WTC11 (cell line): ENCODE measurements around the gene SPOPL. TPM values are rescaled to one million over a fixed set of nuclear protein-coding genes. Genes with fewer than 3 reads are reported as not detected.

Source experiments
- ATAC-seq: fragments of 200-7000 bp; cut with Tn5 transposase; 2 replicates; pipeline ENCODE4 v1.10.0; 2021; ENCODE audit warnings: mild to moderate bottlenecking, moderate library complexity
- CTCF ChIA-PET: fragments of 300-600 bp; sonication (Branson Sonifier 250); formaldehyde crosslinking; loops from one replicate; lab custom pipeline; 2021; ENCODE audit warnings: antibody characterized with exemption; lab: Charles Lee
- POLR2A ChIA-PET: fragments of 350-600 bp; sonication (Branson Sonifier 250); formaldehyde crosslinking; loops from one replicate; lab custom pipeline; 2021; ENCODE audit warnings: antibody characterized with exemption; lab: Charles Lee
- DNase-seq: peaks from one replicate; pipeline ENCODE4 v3.0.0; 2021; ENCODE audit warnings: low spot score
- H3K27ac Mint-ChIP-seq: 2 replicates; pipeline ENCODE4 v1.8.0; 2021; ENCODE audit warnings: mixed read lengths
- H3K27me3 Mint-ChIP-seq: 2 replicates; pipeline ENCODE4 v1.8.0; 2021; ENCODE audit warnings: low read depth, mild to moderate bottlenecking, moderate library complexity, mixed read lengths
- H3K36me3 Mint-ChIP-seq: 2 replicates; pipeline ENCODE4 v1.8.0; 2021; ENCODE audit warnings: mixed read lengths
- H3K4me1 Mint-ChIP-seq: 2 replicates; pipeline ENCODE4 v1.8.0; 2022; ENCODE audit warnings: mixed read lengths
- H3K4me3 Mint-ChIP-seq: 2 replicates; pipeline ENCODE4 v1.8.0; 2021; ENCODE audit warnings: mild to moderate bottlenecking, moderate library complexity, mixed read lengths
- H3K9me3 Mint-ChIP-seq: 2 replicates; pipeline ENCODE4 v1.8.0; 2021; ENCODE audit warnings: mixed read lengths
- ATF1 ChIP-seq: sonication (generic); formaldehyde crosslinking; IDR thresholded peaks from 2 replicates; pipeline ENCODE4 v1.8.1; 2023; ENCODE audit warnings: mild to moderate bottlenecking, moderate library complexity, missing genetic modification reagents
- ATF3 ChIP-seq: sonication (generic); formaldehyde crosslinking; conservative IDR thresholded peaks from 2 replicates; pipeline ENCODE4 v1.8.1; 2022; ENCODE audit warnings: mild to moderate bottlenecking, missing genetic modification reagents
- ELF4 ChIP-seq: sonication (generic); formaldehyde crosslinking; IDR thresholded peaks from 2 replicates; pipeline ENCODE4 v1.8.1; 2022; ENCODE audit warnings: low read depth, mild to moderate bottlenecking, moderate library complexity, missing genetic modification reagents
- FOXP4 ChIP-seq: sonication (generic); formaldehyde crosslinking; IDR thresholded peaks from 2 replicates; pipeline ENCODE4 v1.8.0; 2022; ENCODE audit warnings: mild to moderate bottlenecking, missing genetic modification reagents
- HMGA2 ChIP-seq: fragments of 250-450 bp; sonication (Bioruptor Pico); IDR thresholded peaks from 2 replicates; pipeline ENCODE4 v1.4.0; 2021; ENCODE audit warnings: mild to moderate bottlenecking, moderate library complexity
- HMGXB4 ChIP-seq: sonication (generic); formaldehyde crosslinking; IDR thresholded peaks from 2 replicates; pipeline ENCODE4 v1.8.1; 2023; ENCODE audit warnings: mild to moderate bottlenecking, moderate library complexity, missing genetic modification reagents
- MXD4 ChIP-seq: fragments of 250-450 bp; sonication (Bioruptor Pico); IDR thresholded peaks from 2 replicates; pipeline ENCODE4 v1.8.0; 2021; ENCODE audit warnings: mild to moderate bottlenecking, moderate library complexity, borderline replicate concordance
- MYBL2 ChIP-seq: sonication (generic); formaldehyde crosslinking; IDR thresholded peaks from 2 replicates; pipeline ENCODE4 v1.8.1; 2023; ENCODE audit warnings: mild to moderate bottlenecking, moderate library complexity, missing genetic modification reagents
- OVOL2 ChIP-seq: fragments of 250-450 bp; sonication (Bioruptor Pico); IDR thresholded peaks from 2 replicates; pipeline ENCODE4 v1.9.0; 2021; ENCODE audit warnings: mild to moderate bottlenecking, borderline replicate concordance
- PRRX2 ChIP-seq: fragments of 250-450 bp; sonication (Bioruptor Pico); IDR thresholded peaks from 2 replicates; pipeline ENCODE4 v1.8.0; 2021; ENCODE audit warnings: mild to moderate bottlenecking
- SMAD4 ChIP-seq: sonication (generic); formaldehyde crosslinking; IDR thresholded peaks from 2 replicates; pipeline ENCODE4 v1.8.0; 2022; ENCODE audit warnings: mild to moderate bottlenecking, missing genetic modification reagents
- USF1 ChIP-seq: sonication (generic); formaldehyde crosslinking; IDR thresholded peaks from 2 replicates; pipeline ENCODE4 v1.8.0; 2022; ENCODE audit warnings: mild to moderate bottlenecking, missing genetic modification reagents
- ZNF138 ChIP-seq: sonication (generic); formaldehyde crosslinking; conservative IDR thresholded peaks from 2 replicates; pipeline ENCODE4 v1.8.1; 2022; ENCODE audit warnings: mild to moderate bottlenecking, moderate library complexity, missing genetic modification reagents
- ZNF219 ChIP-seq: sonication (generic); formaldehyde crosslinking; IDR thresholded peaks from 2 replicates; pipeline ENCODE4 v1.8.0; 2023; ENCODE audit warnings: missing genetic modification reagents, mild to moderate bottlenecking, borderline replicate concordance
- ZNF263 ChIP-seq: sonication (generic); formaldehyde crosslinking; IDR thresholded peaks from 2 replicates; pipeline ENCODE4 v1.8.1; 2022; ENCODE audit warnings: low read depth, mild to moderate bottlenecking, moderate library complexity, missing genetic modification reagents
- total RNA-seq: library from RNA; stranded (reverse); gene quantifications from 3 replicates; pipeline ENCODE4 v1.2.3, GENCODE V29; 2021
- TF ChIP-seq, protein P1 (sequence below): fragments of 250-450 bp; sonication (Bioruptor Pico); IDR thresholded peaks from 2 replicates; pipeline ENCODE4 v1.8.0; 2021; ENCODE audit warnings: mild to moderate bottlenecking
- TF ChIP-seq, protein P2 (sequence below): sonication (generic); formaldehyde crosslinking; IDR thresholded peaks from 2 replicates; pipeline ENCODE4 v1.8.1; 2022; ENCODE audit warnings: mild to moderate bottlenecking, missing genetic modification reagents, moderate library complexity, borderline replicate concordance
- TF ChIP-seq, protein P3 (sequence below): fragments of 250-450 bp; sonication (Bioruptor Pico); IDR thresholded peaks from 2 replicates; pipeline ENCODE4 v1.9.0; 2021; ENCODE audit warnings: mild to moderate bottlenecking

Gene SPOPL
- total RNA-seq, 1 experiment from 2014 or later, result 13.3 TPM

- TF ChIP-seq, protein P1, sequence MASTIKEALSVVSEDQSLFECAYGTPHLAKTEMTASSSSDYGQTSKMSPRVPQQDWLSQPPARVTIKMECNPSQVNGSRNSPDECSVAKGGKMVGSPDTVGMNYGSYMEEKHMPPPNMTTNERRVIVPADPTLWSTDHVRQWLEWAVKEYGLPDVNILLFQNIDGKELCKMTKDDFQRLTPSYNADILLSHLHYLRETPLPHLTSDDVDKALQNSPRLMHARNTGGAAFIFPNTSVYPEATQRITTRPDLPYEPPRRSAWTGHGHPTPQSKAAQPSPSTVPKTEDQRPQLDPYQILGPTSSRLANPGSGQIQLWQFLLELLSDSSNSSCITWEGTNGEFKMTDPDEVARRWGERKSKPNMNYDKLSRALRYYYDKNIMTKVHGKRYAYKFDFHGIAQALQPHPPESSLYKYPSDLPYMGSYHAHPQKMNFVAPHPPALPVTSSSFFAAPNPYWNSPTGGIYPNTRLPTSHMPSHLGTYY (CRISPR knock-in tag), result no peak
- no peak for TF ChIP-seq ZNF219 (CRISPR knock-in tag)
Observed at GRCh38 chr2:138615257-138615656, 113.7 kb downstream of the SPOPL start (continued).

GRCh38 chr2:138617026-138617425 lies 115.5 kb downstream of the SPOPL start:
- no peaks in the 10 kb centered on the region for H3K36me3 Mint-ChIP-seq
- ChIA-PET CTCF (no interaction called here), POLR2A (no interaction called here)
- H3K27me3 Mint-ChIP-seq, result no peaks in the 10 kb centered on the region
- no peak overlapping the region for H3K4me3 Mint-ChIP-seq
- ATAC-seq, result no peak
- no peaks in the 10 kb centered on the region for H3K9me3 Mint-ChIP-seq
- no peak for DNase-seq
- no peak overlapping the region for H3K27ac Mint-ChIP-seq
- H3K4me1 Mint-ChIP-seq, result no peaks in the 10 kb centered on the region
- no peak for TF ChIP-seq ZNF138 (CRISPR knock-in tag)
- TF ChIP-seq USF1, result no peak
- no peak for TF ChIP-seq ATF1 (CRISPR knock-in tag)
- no peak for TF ChIP-seq HMGXB4 (CRISPR knock-in tag)
- TF ChIP-seq FOXP4, result no peak
- TF ChIP-seq, protein P2, sequence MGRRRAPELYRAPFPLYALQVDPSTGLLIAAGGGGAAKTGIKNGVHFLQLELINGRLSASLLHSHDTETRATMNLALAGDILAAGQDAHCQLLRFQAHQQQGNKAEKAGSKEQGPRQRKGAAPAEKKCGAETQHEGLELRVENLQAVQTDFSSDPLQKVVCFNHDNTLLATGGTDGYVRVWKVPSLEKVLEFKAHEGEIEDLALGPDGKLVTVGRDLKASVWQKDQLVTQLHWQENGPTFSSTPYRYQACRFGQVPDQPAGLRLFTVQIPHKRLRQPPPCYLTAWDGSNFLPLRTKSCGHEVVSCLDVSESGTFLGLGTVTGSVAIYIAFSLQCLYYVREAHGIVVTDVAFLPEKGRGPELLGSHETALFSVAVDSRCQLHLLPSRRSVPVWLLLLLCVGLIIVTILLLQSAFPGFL (CRISPR knock-in tag), result no peak
- no peak for TF ChIP-seq MXD4 (CRISPR knock-in tag)
- TF ChIP-seq ATF3 (CRISPR knock-in tag), result no peak
- TF ChIP-seq HMGA2 (CRISPR knock-in tag), result no peak
- no peak for TF ChIP-seq SMAD4 (CRISPR knock-in tag)
- TF ChIP-seq MYBL2 (CRISPR knock-in tag), result no peak

DNA sequence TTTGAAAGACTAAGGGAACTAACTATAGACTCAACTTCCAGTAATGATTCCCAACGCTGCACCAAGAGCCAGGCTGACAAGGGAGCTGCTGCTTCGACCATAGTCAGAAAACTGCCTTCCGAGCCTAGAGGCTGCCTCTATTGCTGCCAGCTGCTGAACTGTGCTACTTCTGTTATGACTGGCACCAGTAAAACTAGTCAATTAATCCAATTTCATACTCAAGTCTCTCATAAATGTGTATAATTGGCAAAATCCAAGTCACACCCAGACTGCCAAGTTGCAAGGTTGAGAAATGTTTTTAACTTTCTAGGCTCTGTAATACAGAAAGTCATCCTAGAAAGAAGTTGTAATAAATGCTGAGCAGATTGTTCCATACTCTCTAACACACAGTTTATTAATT lies 117.4 kb downstream of the SPOPL start:
- DNase-seq, result no peak
- Mint-ChIP-seq H3K9me3 (no peaks in the 10 kb centered on the region), H3K27me3 (no peaks in the 10 kb centered on the region), H3K36me3 (no peaks in the 10 kb centered on the region)
- ATAC-seq, result no peak
- TF ChIP-seq OVOL2 (no peak), ZNF263 (CRISPR knock-in tag) (no peak), PRRX2 (CRISPR knock-in tag) (no peak), ELF4 (CRISPR knock-in tag) (no peak)
- TF ChIP-seq, protein P3, sequence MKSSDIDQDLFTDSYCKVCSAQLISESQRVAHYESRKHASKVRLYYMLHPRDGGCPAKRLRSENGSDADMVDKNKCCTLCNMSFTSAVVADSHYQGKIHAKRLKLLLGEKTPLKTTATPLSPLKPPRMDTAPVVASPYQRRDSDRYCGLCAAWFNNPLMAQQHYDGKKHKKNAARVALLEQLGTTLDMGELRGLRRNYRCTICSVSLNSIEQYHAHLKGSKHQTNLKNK, result no peak
- TF ChIP-seq, all 79 proteins: peak for 0
- Mint-ChIP-seq H3K4me1 (no peaks in the 10 kb centered on the region), H3K27ac (no peak overlapping the region), H3K4me3 (no peak overlapping the region)
- CTCF ChIA-PET, result no interaction called here
- POLR2A ChIA-PET, result no interaction called here
